Measurements from ENCODE around the gene NUDT3.

DNA sequence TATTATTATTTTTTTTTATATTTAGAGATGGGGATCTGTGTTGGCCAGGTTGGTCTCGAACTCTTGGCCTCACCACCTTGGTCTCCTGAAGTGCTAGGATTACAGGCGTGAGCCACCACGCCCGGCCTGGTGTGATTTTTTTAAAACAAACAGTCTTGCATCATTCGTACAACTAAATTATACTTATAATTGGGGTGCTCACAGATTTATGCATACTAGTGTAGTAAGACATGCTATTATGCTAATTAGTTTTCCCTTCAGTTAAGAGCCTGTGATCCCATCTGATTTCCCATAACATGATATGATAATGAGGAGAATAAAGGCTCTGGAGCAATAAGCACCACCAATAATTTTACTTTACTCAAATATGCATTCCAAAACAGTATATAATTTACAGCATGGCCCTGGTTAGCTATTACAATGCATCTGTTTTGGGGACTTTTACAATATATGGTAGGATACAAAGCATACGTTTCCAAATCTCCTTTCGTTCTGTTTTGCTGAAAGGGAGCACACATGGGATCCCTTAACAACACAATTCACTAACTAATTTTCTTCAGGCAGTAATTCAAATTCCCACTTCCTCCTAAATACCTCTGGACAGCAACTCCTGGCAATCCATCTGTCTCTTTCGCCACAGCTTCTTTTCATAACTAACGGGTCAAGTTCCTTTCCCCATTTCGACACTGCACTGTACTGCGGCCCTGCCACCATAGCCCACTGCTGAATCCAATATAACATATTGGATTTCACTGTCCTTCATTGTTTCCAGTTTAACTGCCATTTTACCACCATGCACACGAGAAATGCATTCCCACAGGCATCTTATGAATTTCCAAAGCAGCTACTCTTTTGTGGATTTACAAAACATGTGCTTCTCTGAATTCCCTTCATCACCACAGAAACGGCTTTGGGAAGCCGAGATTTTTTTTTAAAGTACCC lies 1.7 kb downstream of the NUDT3 start:
- TF ChIP-seq EP300 (IDR thresholded peaks at IDR 0.05; ENCODE audit: borderline replicate concordance in 1 of 2, low read depth in 1 of 2, low read length in 1 of 2) (no peak), CTCF (IDR thresholded peaks at IDR 0.05) (no peak), RCOR1 (IDR thresholded peaks at IDR 0.05; ENCODE audit: low read length) (no peak), SMC3 (IDR thresholded peaks at IDR 0.05; ENCODE audit: low read depth, low read length) (no peak), JUND (IDR thresholded peaks at IDR 0.05) (no peak), GABPA (IDR thresholded peaks at IDR 0.05; ENCODE audit: low read depth) (no peak), TEAD4 (IDR thresholded peaks at IDR 0.05; ENCODE audit: borderline replicate concordance, insufficient read depth) (no peak), MXI1 (IDR thresholded peaks at IDR 0.05; ENCODE audit: low read depth, low read length) (no peak; the same call in 1 of the 2 replicates)
